Breast epithelium (tissue), 4 donors: ENCODE measurements around the gene SLC9A5. TPM values are rescaled to one million over a fixed set of nuclear protein-coding genes. Genes with fewer than 3 reads are reported as not detected.

Source experiments
- DNase-seq, 2 donors: peaks; one replicate each; pipeline ENCODE4 v3.0.0-alpha.2; 2019; ENCODE audit warnings: low spot score in 2 of 2
- H3K27ac ChIP-seq, 2 donors: fragments of 200-600 bp; sonication (generic) in 1 of 2; one replicate each; pipeline ENCODE4 v1.5.1; 2016 to 2019; ENCODE audit warnings: mild to moderate bottlenecking in 1 of 2
- H3K27me3 ChIP-seq, 2 donors: fragments of 200-600 bp; sonication (generic) in 1 of 2; one replicate each; pipeline versions ENCODE4 v1.5.1 to v1.6.0; 2017 to 2019; ENCODE audit warnings: control low read depth in 1 of 2, mild to moderate bottlenecking in 1 of 2
- H3K36me3 ChIP-seq: fragments of 200-600 bp; one replicate; pipeline ENCODE4 v1.5.1; 2019
- H3K4me1 ChIP-seq, 2 donors: fragments of 200-600 bp; sonication (generic); one replicate each; pipeline ENCODE4 v1.5.1; 2016 to 2019; ENCODE audit warnings: control low read depth in 1 of 2
- H3K4me3 ChIP-seq, 3 donors: fragments of 200-600 bp; sonication (generic); 1 replicate in 2 of 3; 2 replicates in 1 of 3; pipeline ENCODE4 v1.5.1; 2016 to 2019; ENCODE audit warnings: mild to moderate bottlenecking in 3 of 3, moderate library complexity in 2 of 3
- H3K9me3 ChIP-seq, 2 donors: fragments of 200-600 bp; sonication (generic) in 1 of 2; one replicate each; pipeline ENCODE4 v1.5.1; 2016 to 2019; ENCODE audit warnings: control low read depth in 1 of 2
- CTCF ChIP-seq, 3 donors: fragments of 450-650 bp; IDR thresholded peaks; one replicate each; pipeline ENCODE4 v1.5.1; 2016 to 2017; ENCODE audit warnings: antibody characterized with exemption in 3 of 3, mild to moderate bottlenecking in 3 of 3, moderate library complexity in 3 of 3
- POLR2A ChIP-seq: fragments of 450-650 bp; IDR thresholded peaks from one replicate; pipeline ENCODE4 v1.6.1; 2016; ENCODE audit warnings: antibody characterized with exemption, mild to moderate bottlenecking, moderate library complexity
- POLR2AphosphoS5 ChIP-seq, 3 donors: sonication (generic); formaldehyde crosslinking; IDR thresholded peaks; one replicate each; pipeline ENCODE4 v1.6.1; 2017; ENCODE audit warnings: antibody characterized with exemption in 3 of 3
- intact Hi-C: fragments of 100-400 bp; cut with DNase I; formaldehyde crosslinking; loops from one replicate; pipeline ENCODE4 v1.15.1; 2023; ENCODE audit warnings: low total_unique reads
- total RNA-seq, 3 donors: library from RNA; depleted of rRNA; stranded (reverse); fragments of >200 nt; gene quantifications; one replicate each; pipeline ENCODE4 v1.1.0, GENCODE V29; 2016

The SLC9A5 gene
- total RNA-seq, 3 donors from 2014 or later = 0.96 to 2.3 (median 1.3) TPM

GRCh38 chr16:67294171-67294757, 45.5 kb downstream of the SLC9A5 start:
- Histone ChIP-seq H3K4me1 (no peaks in the 10 kb centered on the region), H3K4me3 (no peak overlapping the region), H3K9me3 (no peaks in the 10 kb centered on the region), H3K27ac (no peak overlapping the region), H3K36me3 (no peaks in the 10 kb centered on the region), H3K27me3 (no peaks in the 10 kb centered on the region)
- DNase-seq = no peak
- intact Hi-C loops = no loop called here
- TF ChIP-seq CTCF (IDR thresholded peaks at IDR 0.05) (no peak), POLR2A (no peak), POLR2AphosphoS5 (IDR thresholded peaks at IDR 0.05) (no peak)

- no peaks in the 10 kb centered on the region for H3K36me3 ChIP-seq
- H3K27ac ChIP-seq = no peak overlapping the region
- intact Hi-C loops = no loop called here
- H3K9me3 ChIP-seq = no peaks in the 10 kb centered on the region
- no peaks in the 10 kb centered on the region for H3K27me3 ChIP-seq
- H3K4me1 ChIP-seq = no peaks in the 10 kb centered on the region
- TF ChIP-seq POLR2A (no peak), CTCF (IDR thresholded peaks at IDR 0.05) (no peak), POLR2AphosphoS5 (IDR thresholded peaks at IDR 0.05) (no peak)
- DNase-seq = no peak
- H3K4me3 ChIP-seq = no peak overlapping the region
Observed at GRCh38 chr16:67294938-67295361, 46.2 kb downstream of the SLC9A5 start.

GRCh38 chr16:67296420-67296819, 47.6 kb downstream of the SLC9A5 start:
- Histone ChIP-seq H3K27me3 (no peaks in the 10 kb centered on the region), H3K4me1 (no peaks in the 10 kb centered on the region), H3K36me3 (no peaks in the 10 kb centered on the region), H3K4me3 (no peak overlapping the region), H3K27ac (no peak overlapping the region), H3K9me3 (no peaks in the 10 kb centered on the region)
- no peak for TF ChIP-seq POLR2AphosphoS5 (IDR thresholded peaks at IDR 0.05)
- no peak for TF ChIP-seq CTCF (IDR thresholded peaks at IDR 0.05)
- TF ChIP-seq POLR2A = no peak
- DNase-seq = no peak
- intact Hi-C loops = no loop called here

- TF ChIP-seq POLR2A (no peak), POLR2AphosphoS5 (IDR thresholded peaks at IDR 0.05) (no peak), CTCF (IDR thresholded peaks at IDR 0.05) (no peak)
- no peak overlapping the region for H3K4me3 ChIP-seq
- intact Hi-C loops = no loop called here
- no peak for DNase-seq
- no peaks in the 10 kb centered on the region for H3K4me1 ChIP-seq
- H3K27ac ChIP-seq = no peak overlapping the region
- no peaks in the 10 kb centered on the region for H3K36me3 ChIP-seq
- no peaks in the 10 kb centered on the region for H3K27me3 ChIP-seq
- H3K9me3 ChIP-seq = no peaks in the 10 kb centered on the region
Observed at GRCh38 chr16:67298277-67298676, 49.5 kb downstream of the SLC9A5 start.

GRCh38 chr16:67299269-67299668, 50.5 kb downstream of the SLC9A5 start:
- Histone ChIP-seq H3K36me3 (no peaks in the 10 kb centered on the region), H3K9me3 (no peaks in the 10 kb centered on the region), H3K4me3 (no peak overlapping the region), H3K27me3 (no peaks in the 10 kb centered on the region), H3K4me1 (no peaks in the 10 kb centered on the region), H3K27ac (no peak overlapping the region)
- TF ChIP-seq CTCF (IDR thresholded peaks at IDR 0.05) (no peak), POLR2AphosphoS5 (IDR thresholded peaks at IDR 0.05) (no peak), POLR2A (no peak)
- no peak for DNase-seq
- intact Hi-C loops = no loop called here
